ENCODE measurements around the gene CASKIN1. TPM values are rescaled to one million over a fixed set of nuclear protein-coding genes. Genes with fewer than 3 reads are reported as not detected.

The CASKIN1 gene
- total and polyA plus RNA-seq, 9 donors, result 0.10 to 2.4 (median 0.56) TPM; not detected in 1

- H3K27me3 ChIP-seq, result no peaks in the 10 kb centered on the region
- TF ChIP-seq CTCF (IDR thresholded peaks at IDR 0.05) (no peak), POLR2A (IDR thresholded peaks at IDR 0.05) (no peak), EP300 (IDR thresholded peaks at IDR 0.05) (no peak)
- 65 to 76% (median 76%) methylated on average over 22 to 23 of the region's 23 CpGs for WGBS, 3 donors
- no peak for DNase-seq
- no peak overlapping the region for H3K4me3 ChIP-seq
- H3K36me3 ChIP-seq, result no peaks in the 10 kb centered on the region
- H3K9me3 ChIP-seq, result no peaks in the 10 kb centered on the region
- peaks cover 9% of the 10 kb centered on the region for H3K4me1 ChIP-seq (ENCODE audit: insufficient read depth)
- H3K27ac ChIP-seq, result no peak overlapping the region
- intact Hi-C loops (cut with DNase I), result no loop called here
These were observed 11.9 kb upstream of the CASKIN1 start for GRCh38 chr16:2208308-2208707.

- H3K27me3 ChIP-seq, result no peaks in the 10 kb centered on the region
- intact Hi-C loops (cut with DNase I), result no loop called here
- no peak overlapping the region for H3K4me3 ChIP-seq
- peaks cover 8% of the 10 kb centered on the region for H3K4me1 ChIP-seq (ENCODE audit: insufficient read depth)
- no peak for DNase-seq
- 84 to 90% (median 85%) methylated on average over 9 of the region's 9 CpGs for WGBS, 3 donors
- no peaks in the 10 kb centered on the region for H3K36me3 ChIP-seq
- H3K9me3 ChIP-seq, result no peaks in the 10 kb centered on the region
- no peak for TF ChIP-seq EP300 (IDR thresholded peaks at IDR 0.05)
- H3K27ac ChIP-seq, result no peak overlapping the region
These were observed 11.5 kb upstream of the CASKIN1 start for GRCh38 chr16:2207872-2208271.

GRCh38 chr16:2206780-2207433 lies 10.5 kb upstream of the CASKIN1 start:
- intact Hi-C loops (cut with DNase I), result no loop called here

GRCh38 chr16:2206420-2206779 lies 10.0 kb upstream of the CASKIN1 start:
- intact Hi-C loops (cut with DNase I), result no loop called here
- no peak for DNase-seq
- WGBS, 3 donors, result 67 to 77% (median 69%) methylated on average over 18 of the region's 18 CpGs
- no peaks in the 10 kb centered on the region for H3K27me3 ChIP-seq
- H3K4me1 ChIP-seq (ENCODE audit: insufficient read depth), result peaks cover 8% of the 10 kb centered on the region
- no peak for TF ChIP-seq CTCF (IDR thresholded peaks at IDR 0.05)
- no peak for TF ChIP-seq EP300 (IDR thresholded peaks at IDR 0.05)
- TF ChIP-seq POLR2A (IDR thresholded peaks at IDR 0.05), result no peak
- no peak overlapping the region for H3K4me3 ChIP-seq
- no peaks in the 10 kb centered on the region for H3K36me3 ChIP-seq
- H3K27ac ChIP-seq, result peak overlapping the region in 1 of 2 donors; percentile 99
- no peaks in the 10 kb centered on the region for H3K9me3 ChIP-seq

More at GRCh38 chr16:2206780-2207433, 10.5 kb upstream of the CASKIN1 start:
- H3K36me3 ChIP-seq, result no peaks in the 10 kb centered on the region
- no peak overlapping the region for H3K4me3 ChIP-seq
- DNase-seq, result no peak
- H3K9me3 ChIP-seq, result no peaks in the 10 kb centered on the region
- no peaks in the 10 kb centered on the region for H3K27me3 ChIP-seq
- 85 to 93% (median 92%) methylated on average over 22 to 23 of the region's 23 CpGs for WGBS, 3 donors
- H3K4me1 ChIP-seq (ENCODE audit: insufficient read depth), result peaks cover 8% of the 10 kb centered on the region
- TF ChIP-seq EP300 (IDR thresholded peaks at IDR 0.05) (no peak), CTCF (IDR thresholded peaks at IDR 0.05) (no peak), POLR2A (IDR thresholded peaks at IDR 0.05) (no peak)
- H3K27ac ChIP-seq, result no peak overlapping the region

- no peak for TF ChIP-seq CTCF (IDR thresholded peaks at IDR 0.05)
- TF ChIP-seq POLR2A (IDR thresholded peaks at IDR 0.05), result no peak
- no peak for TF ChIP-seq EP300 (IDR thresholded peaks at IDR 0.05)
- intact Hi-C loops (cut with DNase I), result no loop called here
- peak overlapping the region; percentile 97 to 99 for H3K27ac ChIP-seq
- H3K9me3 ChIP-seq, result no peaks in the 10 kb centered on the region
- peak overlapping the region; percentile 93 for H3K4me3 ChIP-seq
- no peaks in the 10 kb centered on the region for H3K27me3 ChIP-seq
- peaks cover 8% of the 10 kb centered on the region for H3K4me1 ChIP-seq (ENCODE audit: insufficient read depth)
- no peaks in the 10 kb centered on the region for H3K36me3 ChIP-seq
- DNase-seq, result peak in 2 of 5 donors; percentile 66 to 67
- 5 to 7% (median 5%) methylated on average over 16 of the region's 16 CpGs for WGBS, 3 donors
These were observed 9.5 kb upstream of the CASKIN1 start for GRCh38 chr16:2205967-2206313.
